ENCODE results near the gene DYRK3. TPM values are rescaled to one million over a fixed set of nuclear protein-coding genes. Genes with fewer than 3 reads are reported as not detected.

The DYRK3 gene
- total and polyA plus RNA-seq, 2 of the 13 experiments (the other 11 are each of a cell fraction or from before 2014, with no cell fraction given): 0.48 to 2.8 TPM

GRCh38 chr1:206651958-206652890, 16.9 kb downstream of the DYRK3 start (continued):
- TF ChIP-seq, protein P1, sequence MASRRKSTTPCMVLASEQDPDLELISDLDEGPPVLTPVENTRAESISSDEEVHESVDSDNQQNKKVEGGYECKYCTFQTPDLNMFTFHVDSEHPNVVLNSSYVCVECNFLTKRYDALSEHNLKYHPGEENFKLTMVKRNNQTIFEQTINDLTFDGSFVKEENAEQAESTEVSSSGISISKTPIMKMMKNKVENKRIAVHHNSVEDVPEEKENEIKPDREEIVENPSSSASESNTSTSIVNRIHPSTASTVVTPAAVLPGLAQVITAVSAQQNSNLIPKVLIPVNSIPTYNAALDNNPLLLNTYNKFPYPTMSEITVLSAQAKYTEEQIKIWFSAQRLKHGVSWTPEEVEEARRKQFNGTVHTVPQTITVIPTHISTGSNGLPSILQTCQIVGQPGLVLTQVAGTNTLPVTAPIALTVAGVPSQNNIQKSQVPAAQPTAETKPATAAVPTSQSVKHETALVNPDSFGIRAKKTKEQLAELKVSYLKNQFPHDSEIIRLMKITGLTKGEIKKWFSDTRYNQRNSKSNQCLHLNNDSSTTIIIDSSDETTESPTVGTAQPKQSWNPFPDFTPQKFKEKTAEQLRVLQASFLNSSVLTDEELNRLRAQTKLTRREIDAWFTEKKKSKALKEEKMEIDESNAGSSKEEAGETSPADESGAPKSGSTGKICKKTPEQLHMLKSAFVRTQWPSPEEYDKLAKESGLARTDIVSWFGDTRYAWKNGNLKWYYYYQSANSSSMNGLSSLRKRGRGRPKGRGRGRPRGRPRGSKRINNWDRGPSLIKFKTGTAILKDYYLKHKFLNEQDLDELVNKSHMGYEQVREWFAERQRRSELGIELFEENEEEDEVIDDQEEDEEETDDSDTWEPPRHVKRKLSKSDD (CRISPR knock-in tag; IDR thresholded peaks at IDR 0.05; ENCODE audit: low read depth): no peak

- no peak for TF ChIP-seq ARID2 (CRISPR knock-in tag; IDR thresholded peaks at IDR 0.05; ENCODE audit: borderline replicate concordance)
- TF ChIP-seq, protein P2, sequence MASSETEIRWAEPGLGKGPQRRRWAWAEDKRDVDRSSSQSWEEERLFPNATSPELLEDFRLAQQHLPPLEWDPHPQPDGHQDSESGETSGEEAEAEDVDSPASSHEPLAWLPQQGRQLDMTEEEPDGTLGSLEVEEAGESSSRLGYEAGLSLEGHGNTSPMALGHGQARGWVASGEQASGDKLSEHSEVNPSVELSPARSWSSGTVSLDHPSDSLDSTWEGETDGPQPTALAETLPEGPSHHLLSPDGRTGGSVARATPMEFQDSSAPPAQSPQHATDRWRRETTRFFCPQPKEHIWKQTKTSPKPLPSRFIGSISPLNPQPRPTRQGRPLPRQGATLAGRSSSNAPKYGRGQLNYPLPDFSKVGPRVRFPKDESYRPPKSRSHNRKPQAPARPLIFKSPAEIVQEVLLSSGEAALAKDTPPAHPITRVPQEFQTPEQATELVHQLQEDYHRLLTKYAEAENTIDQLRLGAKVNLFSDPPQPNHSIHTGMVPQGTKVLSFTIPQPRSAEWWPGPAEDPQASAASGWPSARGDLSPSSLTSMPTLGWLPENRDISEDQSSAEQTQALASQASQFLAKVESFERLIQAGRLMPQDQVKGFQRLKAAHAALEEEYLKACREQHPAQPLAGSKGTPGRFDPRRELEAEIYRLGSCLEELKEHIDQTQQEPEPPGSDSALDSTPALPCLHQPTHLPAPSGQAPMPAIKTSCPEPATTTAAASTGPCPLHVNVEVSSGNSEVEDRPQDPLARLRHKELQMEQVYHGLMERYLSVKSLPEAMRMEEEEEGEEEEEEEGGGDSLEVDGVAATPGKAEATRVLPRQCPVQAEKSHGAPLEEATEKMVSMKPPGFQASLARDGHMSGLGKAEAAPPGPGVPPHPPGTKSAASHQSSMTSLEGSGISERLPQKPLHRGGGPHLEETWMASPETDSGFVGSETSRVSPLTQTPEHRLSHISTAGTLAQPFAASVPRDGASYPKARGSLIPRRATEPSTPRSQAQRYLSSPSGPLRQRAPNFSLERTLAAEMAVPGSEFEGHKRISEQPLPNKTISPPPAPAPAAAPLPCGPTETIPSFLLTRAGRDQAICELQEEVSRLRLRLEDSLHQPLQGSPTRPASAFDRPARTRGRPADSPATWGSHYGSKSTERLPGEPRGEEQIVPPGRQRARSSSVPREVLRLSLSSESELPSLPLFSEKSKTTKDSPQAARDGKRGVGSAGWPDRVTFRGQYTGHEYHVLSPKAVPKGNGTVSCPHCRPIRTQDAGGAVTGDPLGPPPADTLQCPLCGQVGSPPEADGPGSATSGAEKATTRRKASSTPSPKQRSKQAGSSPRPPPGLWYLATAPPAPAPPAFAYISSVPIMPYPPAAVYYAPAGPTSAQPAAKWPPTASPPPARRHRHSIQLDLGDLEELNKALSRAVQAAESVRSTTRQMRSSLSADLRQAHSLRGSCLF (CRISPR knock-in tag; IDR thresholded peaks at IDR 0.05; ENCODE audit: borderline replicate concordance): no peak
- TF ChIP-seq TBL1XR1 (IDR thresholded peaks at IDR 0.05; ENCODE audit: borderline replicate concordance, low read length, partially characterized antibody): no peak
- TF ChIP-seq AGO1 (IDR thresholded peaks at IDR 0.05; ENCODE audit: low read depth, low read length, poor library complexity, severe bottlenecking): no peak
- TF ChIP-seq, protein P3, sequence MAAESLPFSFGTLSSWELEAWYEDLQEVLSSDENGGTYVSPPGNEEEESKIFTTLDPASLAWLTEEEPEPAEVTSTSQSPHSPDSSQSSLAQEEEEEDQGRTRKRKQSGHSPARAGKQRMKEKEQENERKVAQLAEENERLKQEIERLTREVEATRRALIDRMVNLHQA (CRISPR knock-in tag; IDR thresholded peaks at IDR 0.05): no peak
- Histone ChIP-seq H3K36me3 (replicated peaks in 1 of 2; ENCODE audit: control insufficient read depth in 1 of 2, insufficient read depth in 2 of 2, low read length in 2 of 2) (no peaks in the 10 kb centered on the region), H3K79me2 (ENCODE audit: insufficient read depth, low read length) (no peaks in the 10 kb centered on the region), H3K27ac (ENCODE audit: extremely low read length, insufficient read depth, low read length) (no peak overlapping the region), H3K4me1 (ENCODE audit: insufficient read depth, low read length) (peaks cover 14% of the 10 kb centered on the region), H4K20me1 (ENCODE audit: insufficient read depth, low read length) (no peaks in the 10 kb centered on the region), H3K9me3 (ENCODE audit: low read length) (no peaks in the 10 kb centered on the region), H3K9ac (ENCODE audit: insufficient read depth, low read depth, low read length) (no peak overlapping the region), H3K27me3 (ENCODE audit: control insufficient read depth in 1 of 2, insufficient read depth in 2 of 2, low read length in 2 of 2) (peaks cover 0 to 13% of the 10 kb centered on the region in 2 experiments; a peak in 2 of 5 replicates), H2AFZ (ENCODE audit: low read length) (no peak overlapping the region), H3K4me3 (replicated peaks in 1 of 3; ENCODE audit: insufficient read depth in 1 of 3, low read depth in 2 of 3, low read length in 3 of 3) (no peak overlapping the region), H3K4me2 (ENCODE audit: low read depth, low read length) (no peak overlapping the region)
- 72% methylated on average over 7 of the region's 7 CpGs for WGBS (ENCODE audit: low lambda C conversion rate)
- ATAC-seq: no peak
- intact Hi-C loops (cut with micrococcal nuclease; ENCODE audit: unreplicated experiment) (no loop called here), in situ Hi-C loops (cut with HindIII; ENCODE audit: extremely low pct_ligation_motif_present, low pct_unique_long_range_greater_than_20kb) (no loop called here)
- DNase-seq (ENCODE audit: low spot score): no peak
- POLR2A ChIA-PET: no interaction called here
- no TSS peak for BruUV-seq (replicated peaks)
- CTCF ChIA-PET (ENCODE audit: low intra/inter-chr PET ratio, low total read pairs): no interaction called here
- no peak for FAIRE-seq
Observed at GRCh38 chr1:206653715-206654459, 18.6 kb downstream of the DYRK3 start.
